Measurements from ENCODE around the gene ITGAX.

The ITGAX gene

DNA sequence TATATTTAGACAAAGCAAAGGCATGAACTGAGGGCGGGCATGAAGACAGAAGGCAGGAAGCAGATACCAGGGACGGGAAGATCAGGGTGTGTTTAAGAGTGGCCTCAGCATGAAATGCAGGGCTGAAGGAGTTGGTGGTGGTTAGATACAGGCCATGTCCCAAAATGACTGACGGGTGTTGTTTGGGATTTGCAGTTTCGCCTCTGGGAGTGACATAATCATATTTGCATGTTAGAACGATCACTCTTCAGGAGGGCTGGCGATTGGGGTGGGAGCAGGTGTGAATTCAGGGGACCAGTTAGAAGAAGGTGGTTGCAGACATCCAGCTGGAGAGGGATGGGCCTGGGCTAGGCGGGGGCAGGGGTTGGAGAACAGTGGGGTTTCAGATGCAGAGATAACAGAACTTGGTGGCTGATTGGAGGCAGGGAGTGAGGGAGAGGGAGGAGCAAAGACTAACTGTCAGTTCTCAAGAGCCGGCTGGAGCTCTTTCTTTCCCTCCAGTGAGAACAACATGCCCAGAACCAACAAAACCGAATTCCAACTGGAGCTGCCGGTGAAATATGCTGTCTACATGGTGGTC lies 27.2 kb upstream of the ITGAX start:
- Histone ChIP-seq H3K27me3 (replicated peaks; ENCODE audit: control insufficient read depth, insufficient read depth, low read length) (no peaks in the 10 kb centered on the region; the same call in 1 of the 2 replicates), H3K36me3 (ENCODE audit: control insufficient read depth, insufficient read depth, low read length) (no peaks in the 10 kb centered on the region), H3K4me3 (replicated peaks; ENCODE audit: low read depth, low read length) (no peak overlapping the region)
- no peak for DNase-seq (ENCODE audit: extremely low read depth, insufficient read length)
- TF ChIP-seq, protein P1, sequence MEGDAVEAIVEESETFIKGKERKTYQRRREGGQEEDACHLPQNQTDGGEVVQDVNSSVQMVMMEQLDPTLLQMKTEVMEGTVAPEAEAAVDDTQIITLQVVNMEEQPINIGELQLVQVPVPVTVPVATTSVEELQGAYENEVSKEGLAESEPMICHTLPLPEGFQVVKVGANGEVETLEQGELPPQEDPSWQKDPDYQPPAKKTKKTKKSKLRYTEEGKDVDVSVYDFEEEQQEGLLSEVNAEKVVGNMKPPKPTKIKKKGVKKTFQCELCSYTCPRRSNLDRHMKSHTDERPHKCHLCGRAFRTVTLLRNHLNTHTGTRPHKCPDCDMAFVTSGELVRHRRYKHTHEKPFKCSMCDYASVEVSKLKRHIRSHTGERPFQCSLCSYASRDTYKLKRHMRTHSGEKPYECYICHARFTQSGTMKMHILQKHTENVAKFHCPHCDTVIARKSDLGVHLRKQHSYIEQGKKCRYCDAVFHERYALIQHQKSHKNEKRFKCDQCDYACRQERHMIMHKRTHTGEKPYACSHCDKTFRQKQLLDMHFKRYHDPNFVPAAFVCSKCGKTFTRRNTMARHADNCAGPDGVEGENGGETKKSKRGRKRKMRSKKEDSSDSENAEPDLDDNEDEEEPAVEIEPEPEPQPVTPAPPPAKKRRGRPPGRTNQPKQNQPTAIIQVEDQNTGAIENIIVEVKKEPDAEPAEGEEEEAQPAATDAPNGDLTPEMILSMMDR (IDR thresholded peaks at IDR 0.05; ENCODE audit: insufficient read depth, low read length, poor library complexity, severe bottlenecking) = no peak

DNA sequence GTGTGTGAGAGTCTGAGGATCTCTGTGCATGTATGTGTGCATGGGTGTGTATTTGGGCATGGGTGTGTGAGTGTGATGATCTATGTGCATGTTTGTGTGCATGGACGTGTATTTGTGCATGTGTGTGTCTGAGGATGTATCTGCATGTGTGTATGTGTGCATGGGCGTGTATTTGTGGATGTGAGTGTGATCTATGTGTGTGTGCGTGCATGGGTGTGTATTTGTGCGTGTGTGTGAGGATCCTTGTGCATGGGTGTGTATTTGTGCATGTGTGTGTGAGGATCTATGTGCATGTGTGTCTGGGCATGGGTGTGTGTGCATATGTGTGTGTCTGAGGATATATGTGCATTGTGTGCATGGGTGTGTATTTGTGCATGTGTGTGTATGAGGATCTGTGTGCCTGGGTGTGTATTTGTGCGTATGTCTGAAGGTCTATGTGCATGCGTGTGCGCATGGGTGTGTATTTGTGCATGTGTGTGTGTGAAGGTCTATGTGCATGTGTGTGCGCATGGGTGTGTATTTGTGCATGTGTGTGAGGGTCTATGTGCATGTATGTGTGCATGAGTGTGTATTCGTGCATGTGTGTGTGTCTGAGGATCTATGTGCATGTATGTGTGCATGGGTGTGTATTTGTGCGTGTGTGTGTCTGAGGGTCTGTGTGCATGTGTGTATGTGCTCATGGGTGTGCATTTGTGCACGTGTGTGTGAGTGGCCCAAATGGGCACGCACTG lies 26.5 kb upstream of the ITGAX start:
- DNase-seq (ENCODE audit: extremely low read depth, insufficient read length) = no peak
- Histone ChIP-seq H3K4me3 (replicated peaks; ENCODE audit: low read depth, low read length) (no peak overlapping the region), H3K27me3 (replicated peaks; ENCODE audit: control insufficient read depth, insufficient read depth, low read length) (no peaks in the 10 kb centered on the region; the same call in 1 of the 2 replicates), H3K36me3 (ENCODE audit: control insufficient read depth, insufficient read depth, low read length) (no peaks in the 10 kb centered on the region)
- TF ChIP-seq, protein P1 (IDR thresholded peaks at IDR 0.05; ENCODE audit: insufficient read depth, low read length, poor library complexity, severe bottlenecking) = no peak

GRCh38 chr16:31329671-31330552 lies 25.1 kb upstream of the ITGAX start:
- H3K4me3 ChIP-seq (replicated peaks; ENCODE audit: low read depth, low read length) = no peak overlapping the region
- no peak for DNase-seq (ENCODE audit: extremely low read depth, insufficient read length)
- no peaks in the 10 kb centered on the region for H3K36me3 ChIP-seq (ENCODE audit: control insufficient read depth, insufficient read depth, low read length)
- H3K27me3 ChIP-seq (replicated peaks; ENCODE audit: control insufficient read depth, insufficient read depth, low read length) = no peaks in the 10 kb centered on the region; the same call in 1 of the 2 replicates
- TF ChIP-seq, protein P1 (IDR thresholded peaks at IDR 0.05; ENCODE audit: insufficient read depth, low read length, poor library complexity, severe bottlenecking) = no peak

- no peaks in the 10 kb centered on the region for H3K36me3 ChIP-seq (ENCODE audit: control insufficient read depth, insufficient read depth, low read length)
- H3K27me3 ChIP-seq (replicated peaks; ENCODE audit: control insufficient read depth, insufficient read depth, low read length) = no peaks in the 10 kb centered on the region; the same call in 1 of the 2 replicates
- TF ChIP-seq, protein P1 (IDR thresholded peaks at IDR 0.05; ENCODE audit: insufficient read depth, low read length, poor library complexity, severe bottlenecking) = no peak
- DNase-seq (ENCODE audit: extremely low read depth, insufficient read length) = no peak
- H3K4me3 ChIP-seq (replicated peaks; ENCODE audit: low read depth, low read length) = no peak overlapping the region
Observed at GRCh38 chr16:31330553-31330890, 24.5 kb upstream of the ITGAX start.

DNA sequence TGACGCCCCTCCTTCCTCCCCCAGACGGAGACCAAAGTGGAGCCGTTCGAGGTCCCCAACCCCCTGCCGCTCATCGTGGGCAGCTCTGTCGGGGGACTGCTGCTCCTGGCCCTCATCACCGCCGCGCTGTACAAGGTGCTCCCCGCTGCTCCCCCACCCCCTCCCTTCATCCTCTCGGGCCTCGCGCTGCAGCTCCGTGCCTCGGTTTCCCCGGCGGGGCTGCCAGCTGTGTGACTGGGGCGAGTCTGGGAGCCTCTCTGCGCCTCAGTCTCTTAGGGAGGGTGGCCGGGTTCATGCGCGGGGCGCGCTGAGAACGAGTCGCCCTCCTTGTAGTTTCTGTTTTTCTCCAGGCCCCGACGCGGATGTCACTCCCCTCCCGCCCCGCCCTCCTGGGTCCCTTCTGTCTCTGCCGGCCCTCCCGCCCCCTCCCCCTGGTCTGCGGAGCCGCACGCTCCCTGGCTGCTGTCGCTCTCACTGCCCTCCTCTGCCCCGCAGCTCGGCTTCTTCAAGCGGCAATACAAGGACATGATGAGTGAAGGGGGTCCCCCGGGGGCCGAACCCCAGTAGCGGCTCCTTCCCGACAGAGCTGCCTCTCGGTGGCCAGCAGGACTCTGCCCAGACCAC lies 23.7 kb upstream of the ITGAX start:
- TF ChIP-seq, protein P1 (IDR thresholded peaks at IDR 0.05; ENCODE audit: insufficient read depth, low read length, poor library complexity, severe bottlenecking) = no peak
- Histone ChIP-seq H3K27me3 (replicated peaks; ENCODE audit: control insufficient read depth, insufficient read depth, low read length) (no peaks in the 10 kb centered on the region; the same call in 1 of the 2 replicates), H3K4me3 (replicated peaks; ENCODE audit: low read depth, low read length) (peak overlapping the region; percentile 39), H3K36me3 (ENCODE audit: control insufficient read depth, insufficient read depth, low read length) (no peaks in the 10 kb centered on the region)
- no peak for DNase-seq (ENCODE audit: extremely low read depth, insufficient read length)
